GM19240 (cell line): ENCODE results near the gene PCAT7.
"Not testable (repeated sequence)": the region's sequence is repeated elsewhere in the genome, so short reads cannot be mapped to it uniquely, and the experiment has no call there.

Experiments
- DNase-seq: peaks from one replicate; pipeline ENCODE4 v3.0.0; 2011; ENCODE audit warnings: low spot score; ENCODE audit not compliant: insufficient read length

The PCAT7 gene

GRCh38 chr9:94554439-94555331 is at the start of gene PCAT7:
Gene PCAT7, plus strand, starts transcription at chr9:94555083.
- DNase-seq: no peak

GRCh38 chr9:94506370-94506769 is 48.5 kb upstream of the PCAT7 start:
- DNase-seq: not testable (repeated sequence)

- no peak for DNase-seq
Observed at GRCh38 chr9:94507531-94508258, 47.2 kb upstream of the PCAT7 start.

GRCh38 chr9:94511134-94511954 is 43.5 kb upstream of the PCAT7 start:
- no peak for DNase-seq

- no peak for DNase-seq
Observed at GRCh38 chr9:94511955-94512265, 43.0 kb upstream of the PCAT7 start.

GRCh38 chr9:94514722-94515121 is 40.2 kb upstream of the PCAT7 start:
- DNase-seq: no peak

GRCh38 chr9:94517254-94517653 is 37.6 kb upstream of the PCAT7 start:
- DNase-seq: no peak

- DNase-seq: no peak
Observed at GRCh38 chr9:94525396-94526035, 29.4 kb upstream of the PCAT7 start.

GRCh38 chr9:94526271-94526670 is 28.6 kb upstream of the PCAT7 start:
- no peak for DNase-seq

GRCh38 chr9:94526951-94527350 is 27.9 kb upstream of the PCAT7 start:
- DNase-seq: no peak

- DNase-seq: no peak
Observed at GRCh38 chr9:94528886-94529285, 26.0 kb upstream of the PCAT7 start.

GRCh38 chr9:94533155-94533554 is 21.7 kb upstream of the PCAT7 start:
- DNase-seq: no peak

GRCh38 chr9:94533601-94534000 is 21.3 kb upstream of the PCAT7 start:
- DNase-seq: no peak

GRCh38 chr9:94534901-94535300 is 20.0 kb upstream of the PCAT7 start:
- DNase-seq: no peak

GRCh38 chr9:94538908-94539307 is 16.0 kb upstream of the PCAT7 start:
- DNase-seq: no peak

- not testable (repeated sequence) for DNase-seq
Observed at GRCh38 chr9:94544335-94544734, 10.5 kb upstream of the PCAT7 start.

GRCh38 chr9:94545940-94546339 is 8.9 kb upstream of the PCAT7 start:
- DNase-seq: no peak

GRCh38 chr9:94553029-94553938 is 1.6 kb upstream of the PCAT7 start:
- no peak for DNase-seq

- DNase-seq: no peak
Observed at GRCh38 chr9:94554078-94554438, 825 bp upstream of the PCAT7 start.

- DNase-seq: no peak
Observed at GRCh38 chr9:94557376-94557775, 2.5 kb downstream of the PCAT7 start.
